Suprapubic skin (tissue), 4 donors: Measurements from ENCODE around the gene LLGL2. TPM values are rescaled to one million over a fixed set of nuclear protein-coding genes. Genes with fewer than 3 reads are reported as not detected.

Experiments
- DNase-seq, 2 donors: peaks; one replicate each; pipeline ENCODE4 v3.0.0-alpha.2; 2019; ENCODE audit warnings: low spot score in 2 of 2
- H3K27ac ChIP-seq: fragments of 200-600 bp; sonication (generic); one replicate; pipeline ENCODE4 v1.5.1; 2019
- H3K27me3 ChIP-seq: fragments of 200-600 bp; sonication (generic); one replicate; pipeline ENCODE4 v1.5.1; 2019
- H3K36me3 ChIP-seq: fragments of 200-600 bp; sonication (generic); one replicate; pipeline ENCODE4 v1.5.1; 2019
- H3K4me1 ChIP-seq: fragments of 200-600 bp; sonication (generic); one replicate; pipeline ENCODE4 v1.5.1; 2019
- H3K4me3 ChIP-seq: fragments of 200-600 bp; sonication (generic); one replicate; pipeline ENCODE4 v1.5.1; 2019; ENCODE audit warnings: mild to moderate bottlenecking
- H3K9me3 ChIP-seq: fragments of 200-600 bp; sonication (generic); one replicate; pipeline ENCODE4 v1.5.1; 2019
- EP300 ChIP-seq: sonication (generic); formaldehyde crosslinking; IDR thresholded peaks from one replicate; pipeline ENCODE4 v1.6.1; 2017; ENCODE audit warnings: antibody characterized with exemption
- POLR2A ChIP-seq, 2 donors: fragments of 450-650 bp; IDR thresholded peaks; one replicate each; pipeline ENCODE4 v1.6.1; 2017; ENCODE audit warnings: antibody characterized with exemption in 2 of 2, mild to moderate bottlenecking in 2 of 2, moderate library complexity in 2 of 2
- POLR2AphosphoS5 ChIP-seq, 3 donors: sonication (generic); formaldehyde crosslinking; IDR thresholded peaks; one replicate each; pipeline ENCODE4 v1.6.1; 2017; ENCODE audit warnings: antibody characterized with exemption in 3 of 3
- WGBS: methylation state at CpG from one replicate; pipeline ENCODE4 v1.1.5; 2018; 5-methylcytosine and 5-hydroxymethylcytosine counted together
- total RNA-seq, 4 donors: library from RNA; depleted of rRNA; stranded (reverse); fragments of >200 nt; gene quantifications; one replicate each; pipeline ENCODE4 v1.1.0, GENCODE V29; 2016
- TF ChIP-seq, protein P1 (sequence below), 2 donors: fragments of 200-600 bp in 1 of 2; fragments of 450-650 bp in 1 of 2; sonication (generic) in 1 of 2; IDR thresholded peaks; one replicate each; pipeline ENCODE4 v1.5.1; 2016 to 2019; ENCODE audit warnings: antibody characterized with exemption in 2 of 2, mild to moderate bottlenecking in 1 of 2, moderate library complexity in 1 of 2

The LLGL2 gene
- total RNA-seq, 4 donors from 2014 or later = 75.3 to 114 (median 78.4) TPM

DNA sequence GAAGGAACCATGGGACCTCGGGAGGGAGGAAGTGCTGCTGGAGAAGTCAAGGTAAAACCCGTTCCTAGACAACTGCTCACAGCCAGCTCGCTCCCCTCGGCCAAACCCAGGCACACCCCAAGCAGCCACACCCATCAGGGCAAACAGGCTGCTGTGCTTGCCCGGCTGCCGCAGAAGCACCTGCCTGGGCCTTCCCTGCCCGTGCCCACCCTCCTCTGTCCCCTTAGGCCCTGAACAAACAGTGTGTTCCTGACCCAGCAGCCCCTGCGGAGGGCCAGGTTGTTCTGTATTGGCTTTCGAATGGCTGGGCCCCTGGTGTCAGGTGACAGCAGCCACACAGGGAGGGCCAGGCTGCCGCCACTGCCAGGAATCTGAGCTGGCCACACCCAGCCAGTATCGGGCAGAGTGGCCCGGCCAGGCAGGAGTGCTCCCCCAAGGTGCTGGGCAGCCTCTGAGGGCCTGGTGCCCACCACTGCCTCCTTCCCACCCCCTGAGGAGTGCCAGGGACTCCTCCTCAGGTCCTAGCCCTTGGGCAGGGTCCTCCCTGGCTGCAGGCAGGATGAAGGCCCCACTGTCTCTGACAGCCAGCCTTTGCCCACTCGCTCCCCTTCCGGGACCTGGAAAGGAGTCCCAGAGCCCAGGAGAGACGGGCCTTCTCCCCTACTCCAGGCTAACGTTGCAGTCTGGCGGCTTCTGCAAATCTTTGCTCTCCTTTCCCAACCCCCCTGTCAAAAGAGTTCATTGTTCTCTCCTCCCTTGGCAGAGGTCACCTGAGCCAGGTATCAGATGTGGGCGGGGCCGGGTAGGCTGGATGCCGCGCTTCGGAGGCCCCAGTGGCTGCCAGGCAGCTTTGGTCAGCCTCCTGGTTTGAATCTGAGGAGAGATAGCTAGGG is 24.0 kb downstream of the LLGL2 start:
- DNase-seq = peak in 1 of 2 donors; percentile 69
- H3K27me3 ChIP-seq = no peaks in the 10 kb centered on the region
- H3K4me1 ChIP-seq = peaks cover 35% of the 10 kb centered on the region
- no peak for TF ChIP-seq POLR2A (IDR thresholded peaks at IDR 0.05)
- TF ChIP-seq, protein P1, sequence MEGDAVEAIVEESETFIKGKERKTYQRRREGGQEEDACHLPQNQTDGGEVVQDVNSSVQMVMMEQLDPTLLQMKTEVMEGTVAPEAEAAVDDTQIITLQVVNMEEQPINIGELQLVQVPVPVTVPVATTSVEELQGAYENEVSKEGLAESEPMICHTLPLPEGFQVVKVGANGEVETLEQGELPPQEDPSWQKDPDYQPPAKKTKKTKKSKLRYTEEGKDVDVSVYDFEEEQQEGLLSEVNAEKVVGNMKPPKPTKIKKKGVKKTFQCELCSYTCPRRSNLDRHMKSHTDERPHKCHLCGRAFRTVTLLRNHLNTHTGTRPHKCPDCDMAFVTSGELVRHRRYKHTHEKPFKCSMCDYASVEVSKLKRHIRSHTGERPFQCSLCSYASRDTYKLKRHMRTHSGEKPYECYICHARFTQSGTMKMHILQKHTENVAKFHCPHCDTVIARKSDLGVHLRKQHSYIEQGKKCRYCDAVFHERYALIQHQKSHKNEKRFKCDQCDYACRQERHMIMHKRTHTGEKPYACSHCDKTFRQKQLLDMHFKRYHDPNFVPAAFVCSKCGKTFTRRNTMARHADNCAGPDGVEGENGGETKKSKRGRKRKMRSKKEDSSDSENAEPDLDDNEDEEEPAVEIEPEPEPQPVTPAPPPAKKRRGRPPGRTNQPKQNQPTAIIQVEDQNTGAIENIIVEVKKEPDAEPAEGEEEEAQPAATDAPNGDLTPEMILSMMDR (IDR thresholded peaks at IDR 0.05) = no peak
- no peak for TF ChIP-seq POLR2AphosphoS5 (IDR thresholded peaks at IDR 0.05)
- TF ChIP-seq EP300 = no peak
- 22% methylated on average over 11 of the region's 22 CpGs for WGBS
- no peaks in the 10 kb centered on the region for H3K9me3 ChIP-seq
- no peaks in the 10 kb centered on the region for H3K36me3 ChIP-seq
- peak overlapping the region; percentile 91 for H3K27ac ChIP-seq
- peak overlapping the region; percentile 10 for H3K4me3 ChIP-seq

DNA sequence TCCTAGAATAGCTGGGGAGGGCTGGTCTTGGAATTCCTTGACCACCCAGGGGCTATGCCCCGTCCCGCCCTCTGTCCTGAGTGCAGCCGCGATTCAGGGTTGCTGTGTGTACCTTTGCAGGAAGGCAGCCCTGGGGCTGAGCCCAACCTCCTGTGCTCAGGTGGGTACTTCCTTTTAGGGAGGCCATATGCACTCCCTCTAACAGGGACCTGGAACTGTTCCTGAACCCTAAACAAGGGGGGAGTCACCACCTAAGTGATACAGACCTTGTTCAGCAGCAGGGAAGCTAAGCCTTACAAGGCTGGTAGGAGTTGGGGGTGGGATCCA is 24.6 kb downstream of the LLGL2 start:
- H3K9me3 ChIP-seq = no peaks in the 10 kb centered on the region
- H3K36me3 ChIP-seq = no peaks in the 10 kb centered on the region
- no peaks in the 10 kb centered on the region for H3K27me3 ChIP-seq
- peak overlapping the region; percentile 91 for H3K27ac ChIP-seq
- no peak overlapping the region for H3K4me3 ChIP-seq
- H3K4me1 ChIP-seq = peaks cover 35% of the 10 kb centered on the region
- no peak for DNase-seq
- TF ChIP-seq EP300 = no peak
- TF ChIP-seq POLR2A (IDR thresholded peaks at IDR 0.05) = no peak
- TF ChIP-seq, protein P1 (IDR thresholded peaks at IDR 0.05) = no peak
- peak in 1 of 3 donors; percentile 5 for TF ChIP-seq POLR2AphosphoS5 (IDR thresholded peaks at IDR 0.05)
- WGBS = 70% methylated on average over 2 of the region's 4 CpGs

DNA sequence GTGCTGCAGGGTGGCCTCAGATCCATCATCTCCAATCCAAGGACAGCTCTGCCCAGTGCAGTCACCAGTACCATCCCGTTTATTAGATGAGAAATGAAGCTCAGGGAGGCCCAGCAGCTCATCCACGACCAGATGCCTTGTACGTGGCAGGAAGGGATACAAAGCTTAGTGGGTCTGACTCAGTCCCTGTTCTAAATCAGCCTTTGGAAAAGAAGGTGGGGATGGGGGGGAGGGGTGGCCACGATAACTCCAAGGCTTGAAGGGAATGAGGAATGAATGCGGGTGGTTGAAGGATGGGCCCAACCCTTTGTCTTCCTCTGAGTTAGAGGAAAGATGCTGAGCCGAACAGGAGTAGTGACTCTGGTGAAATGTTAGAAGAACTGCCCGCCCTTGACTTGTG is 25.8 kb downstream of the LLGL2 start:
- DNase-seq = no peak
- no peak for TF ChIP-seq EP300
- Histone ChIP-seq H3K9me3 (no peaks in the 10 kb centered on the region), H3K4me1 (peaks cover 30% of the 10 kb centered on the region), H3K36me3 (no peaks in the 10 kb centered on the region), H3K4me3 (no peak overlapping the region), H3K27me3 (no peaks in the 10 kb centered on the region), H3K27ac (peak overlapping the region; percentile 91)
- WGBS = 83% methylated on average over 7 of the region's 7 CpGs

DNA sequence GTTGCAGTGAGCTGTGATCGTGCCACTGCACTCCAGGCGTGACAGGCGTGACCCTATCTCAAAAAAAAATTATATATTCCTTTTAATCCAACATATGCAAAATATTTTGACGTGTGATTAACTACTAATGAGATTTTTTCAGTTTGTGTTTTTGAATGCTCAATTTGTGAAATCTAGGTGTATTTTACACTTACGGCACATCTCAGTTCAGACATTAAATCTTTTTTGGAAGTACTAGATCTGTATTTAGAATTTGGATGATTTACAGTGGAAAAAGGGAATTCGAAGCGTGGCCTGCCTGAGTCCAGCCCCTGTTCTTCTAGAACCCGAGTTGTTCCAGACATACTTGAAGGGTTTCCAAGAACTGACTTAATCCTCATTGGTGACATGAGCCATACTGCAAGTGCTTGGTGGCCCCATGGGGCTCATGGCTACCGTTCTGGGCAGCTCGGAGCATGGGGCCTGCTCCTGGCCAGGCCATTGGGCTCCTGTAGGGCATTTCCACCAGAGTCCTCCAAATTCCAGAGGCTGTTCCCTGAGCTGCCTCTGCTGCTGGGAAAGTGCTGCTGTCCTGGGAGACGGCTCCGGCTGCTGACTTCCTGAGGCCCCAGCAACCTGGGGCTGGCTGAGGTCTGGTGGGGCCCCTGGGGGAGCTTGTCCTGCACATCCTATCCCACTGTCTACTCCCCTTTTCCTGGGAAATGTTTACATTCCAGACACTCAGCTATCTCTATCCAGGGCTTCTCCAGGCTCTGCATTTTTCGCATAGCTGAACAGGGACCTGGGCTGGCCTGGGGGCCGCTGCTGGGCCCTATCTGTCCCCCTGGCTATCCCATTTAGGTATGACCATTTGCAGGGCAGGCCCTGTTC is 27.2 kb downstream of the LLGL2 start:
- no peak overlapping the region for H3K4me3 ChIP-seq
- no peak for DNase-seq
- H3K27me3 ChIP-seq = no peaks in the 10 kb centered on the region
- TF ChIP-seq, protein P1 (IDR thresholded peaks at IDR 0.05) = no peak
- TF ChIP-seq POLR2A (IDR thresholded peaks at IDR 0.05) = no peak
- no peak for TF ChIP-seq POLR2AphosphoS5 (IDR thresholded peaks at IDR 0.05)
- no peak for TF ChIP-seq EP300
- no peak overlapping the region for H3K27ac ChIP-seq
- WGBS = 88% methylated on average over 14 of the region's 14 CpGs
- H3K4me1 ChIP-seq = peaks cover 23% of the 10 kb centered on the region
- H3K36me3 ChIP-seq = no peaks in the 10 kb centered on the region
- H3K9me3 ChIP-seq = no peaks in the 10 kb centered on the region

DNA sequence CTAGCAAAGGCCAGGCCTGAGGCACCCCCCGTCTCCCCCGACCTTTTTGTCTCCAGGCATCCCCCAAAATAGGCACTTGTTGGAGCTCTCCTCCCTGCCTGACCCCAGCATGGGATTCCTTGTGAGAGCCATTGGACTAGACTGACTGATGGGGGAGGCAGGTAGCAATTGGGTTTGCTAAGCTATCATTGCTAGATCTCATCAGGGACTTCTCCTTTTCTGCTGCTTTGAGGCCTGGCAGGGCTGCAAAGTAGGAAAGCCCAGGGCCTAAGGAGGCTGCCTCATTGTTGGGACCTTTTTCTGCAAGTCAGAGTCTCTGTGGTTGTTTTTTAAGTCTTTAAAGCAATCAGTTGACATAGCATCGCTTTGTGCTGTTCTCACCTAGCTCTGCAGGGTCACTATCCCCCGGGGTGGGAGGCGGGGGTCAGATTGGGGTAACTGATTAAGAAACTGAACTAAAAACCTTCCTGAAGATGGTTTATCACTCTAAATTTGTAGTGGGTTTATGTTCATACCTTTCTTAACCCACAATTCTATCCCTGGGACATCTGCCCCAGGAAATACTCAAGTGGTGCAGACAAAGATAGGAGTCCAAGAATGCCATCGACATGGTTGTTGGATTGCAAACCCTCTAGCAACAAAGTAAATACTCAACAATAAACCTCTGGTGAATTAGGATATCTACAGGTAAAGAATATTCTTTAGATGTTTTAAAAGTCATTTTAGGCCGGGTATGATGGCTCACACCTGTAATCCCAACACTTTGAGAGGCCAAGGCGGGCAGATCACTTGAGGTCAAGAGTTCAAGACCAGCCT is 28.0 kb downstream of the LLGL2 start:
- H3K4me1 ChIP-seq = peaks cover 21% of the 10 kb centered on the region
- no peak overlapping the region for H3K27ac ChIP-seq
- 91% methylated on average over 8 of the region's 8 CpGs for WGBS
- no peak overlapping the region for H3K4me3 ChIP-seq
- no peak for DNase-seq
- peaks cover 3% of the 10 kb centered on the region for H3K36me3 ChIP-seq
- H3K9me3 ChIP-seq = no peaks in the 10 kb centered on the region
- no peaks in the 10 kb centered on the region for H3K27me3 ChIP-seq
- TF ChIP-seq EP300 = no peak
- TF ChIP-seq, protein P1 (IDR thresholded peaks at IDR 0.05) = no peak
- no peak for TF ChIP-seq POLR2A (IDR thresholded peaks at IDR 0.05)
- no peak for TF ChIP-seq POLR2AphosphoS5 (IDR thresholded peaks at IDR 0.05)
